IMR-90 (cell line): ENCODE measurements around the gene ARHGAP18. TPM values are rescaled to one million over a fixed set of nuclear protein-coding genes. Genes with fewer than 3 reads are reported as not detected.

Experiments used
- ATAC-seq: fragments of 200-7000 bp; cut with Tn5 transposase; 2 replicates; pipeline ENCODE4 v1.9.1; 2020; ENCODE audit warnings: low read depth, mild to moderate bottlenecking, moderate library complexity
- BruUV-seq: library from RNA; stranded (reverse); fragments of 400-500 nt; replicated peaks from 2 replicates; lab custom pipeline; 2021; lab: Mats Ljungman, UMichigan
- CTCF ChIA-PET: fragments of 300-600 bp; formaldehyde crosslinking; extraction: SDS; loops from one replicate; lab custom pipeline; 2021; ENCODE audit warnings: antibody characterized with exemption; lab: Yijun Ruan, JAX
- POLR2A ChIA-PET: fragments of 300-600 bp; sonication (Branson Sonifier 250); formaldehyde crosslinking; loops from one replicate; lab custom pipeline; 2022; ENCODE audit warnings: antibody characterized with exemption; ENCODE audit not compliant: unreplicated experiment; lab: Charles Lee
- DNase-seq: peaks from one replicate; pipeline ENCODE4 v3.0.0; 2013
- H2AFZ ChIP-seq: replicated peaks from 2 replicates; pipeline ENCODE3; 2013; ENCODE audit warnings: low read length, mild to moderate bottlenecking; ENCODE audit not compliant: poor library complexity
- H2AK5ac ChIP-seq: 2 replicates; pipeline ENCODE4 v1.6.1; 2013; ENCODE audit warnings: low read depth, low read length, inconsistent platforms
- H2AK9ac ChIP-seq: replicated peaks from 2 replicates; pipeline ENCODE3; 2013; ENCODE audit warnings: mild to moderate bottlenecking, low read depth, low read length, moderate library complexity; ENCODE audit not compliant: poor library complexity
- H2BK120ac ChIP-seq: 2 replicates; pipeline ENCODE4 v1.6.1; 2013; ENCODE audit warnings: low read depth, low read length, inconsistent platforms
- H2BK15ac ChIP-seq: 3 replicates; pipeline ENCODE4 v1.6.1; 2013; ENCODE audit warnings: low read depth, low read length, inconsistent platforms
- H2BK20ac ChIP-seq: 2 replicates; pipeline ENCODE4 v1.6.1; 2013; ENCODE audit warnings: low read depth, mild to moderate bottlenecking, inconsistent platforms, low read length, moderate library complexity
- H2BK5ac ChIP-seq: 2 replicates; pipeline ENCODE4 v1.6.1; 2013; ENCODE audit warnings: mild to moderate bottlenecking, low read depth, low read length, inconsistent platforms; ENCODE audit not compliant: poor library complexity, severe bottlenecking
- H3K14ac ChIP-seq: replicated peaks from 2 replicates; pipeline ENCODE4 v1.6.1; 2013; ENCODE audit warnings: low read depth, low read length, inconsistent platforms
- H3K18ac ChIP-seq: 2 replicates; pipeline ENCODE4 v1.6.1; 2013; ENCODE audit warnings: low read depth, low read length, control low read depth
- H3K23ac ChIP-seq: 2 replicates; pipeline ENCODE4 v1.6.1; 2013; ENCODE audit warnings: low read depth, low read length, inconsistent platforms
- H3K27ac ChIP-seq: 2 replicates; pipeline ENCODE4 v1.5.1; 2013; ENCODE audit warnings: mild to moderate bottlenecking, control low read depth, low read length; ENCODE audit not compliant: insufficient read depth
- H3K27me3 ChIP-seq: 2 replicates; pipeline ENCODE4 v1.6.1; 2013; ENCODE audit warnings: low read length; ENCODE audit not compliant: control insufficient read depth, insufficient read depth
- H3K36me3 ChIP-seq: 2 replicates; pipeline ENCODE4 v1.6.1; 2013; ENCODE audit warnings: low read length, mixed read lengths; ENCODE audit not compliant: control insufficient read depth, insufficient read depth
- H3K4ac ChIP-seq: 2 replicates; pipeline ENCODE4 v1.6.1; 2013; ENCODE audit warnings: low read depth, low read length, inconsistent platforms
- H3K4me1 ChIP-seq: 2 replicates; pipeline ENCODE4 v1.6.1; 2013; ENCODE audit warnings: low read length, mixed read lengths; ENCODE audit not compliant: control insufficient read depth, insufficient read depth
- H3K4me2 ChIP-seq: 2 replicates; pipeline ENCODE4 v1.6.1; 2013; ENCODE audit warnings: low read depth, mild to moderate bottlenecking, control low read depth, low read length, moderate library complexity
- H3K4me3 ChIP-seq: 2 replicates; pipeline ENCODE4 v1.5.1; 2013; ENCODE audit warnings: low read depth, mild to moderate bottlenecking, control low read depth, low read length, moderate library complexity; ENCODE audit not compliant: insufficient read depth
- H3K56ac ChIP-seq: 2 replicates; pipeline ENCODE4 v1.6.1; 2013; ENCODE audit warnings: low read length, inconsistent platforms; ENCODE audit not compliant: insufficient read depth; ENCODE audit errors: extremely low read depth
- H3K79me1 ChIP-seq, 2 experiments: 2 replicates each; pipeline ENCODE4 v1.6.1; 2013; ENCODE audit warnings: low read length in 2 of 2, inconsistent platforms in 1 of 2, low read depth in 1 of 2
- H3K9ac ChIP-seq: 2 replicates; pipeline ENCODE4 v1.6.1; 2013; ENCODE audit warnings: low read depth, low read length, control low read depth
- H3K9me1 ChIP-seq: 2 replicates; pipeline ENCODE4 v1.6.1; 2013; ENCODE audit warnings: low read length, inconsistent platforms; ENCODE audit not compliant: insufficient read depth
- H3K9me3 ChIP-seq: 2 replicates; pipeline ENCODE4 v1.6.1; 2013; ENCODE audit warnings: low read length; ENCODE audit not compliant: control insufficient read depth, insufficient read depth
- H4K20me1 ChIP-seq: 2 replicates; pipeline ENCODE4 v1.6.1; 2013; ENCODE audit warnings: low read length, inconsistent platforms; ENCODE audit not compliant: insufficient read depth
- H4K5ac ChIP-seq: 2 replicates; pipeline ENCODE4 v1.6.1; 2013; ENCODE audit warnings: mild to moderate bottlenecking, low read depth, low read length, control low read depth
- H4K8ac ChIP-seq, 2 experiments: 2 replicates each; pipeline ENCODE4 v1.6.1; 2013; ENCODE audit warnings: low read depth in 2 of 2, low read length in 2 of 2, control low read depth in 1 of 2, inconsistent platforms in 1 of 2
- H4K91ac ChIP-seq: 2 replicates; pipeline ENCODE4 v1.6.1; 2013; ENCODE audit warnings: low read depth, low read length, inconsistent platforms; ENCODE audit not compliant: insufficient read depth
- BHLHE40 ChIP-seq: fragments of 150-350 bp; IDR thresholded peaks from 2 replicates; pipeline ENCODE4 v1.6.1; 2016; ENCODE audit warnings: mild to moderate bottlenecking, low read depth, low read length
- CEBPB ChIP-seq: IDR thresholded peaks from 2 replicates; pipeline ENCODE4 v1.6.1; 2012; ENCODE audit warnings: low read depth, low read length, improper control_type of control experiment
- CHD1 ChIP-seq: IDR thresholded peaks from 2 replicates; pipeline ENCODE4 v1.6.1; 2012; ENCODE audit warnings: low read depth, low read length, improper control_type of control experiment
- FOS ChIP-seq: fragments of 150-350 bp; IDR thresholded peaks from 2 replicates; pipeline ENCODE4 v1.6.1; 2016; ENCODE audit warnings: low read depth, low read length
- WGBS, 2 experiments: methylation state at CpG; one replicate each; pipeline versions ENCODE4 v1.1.5 to v1.1.7; 2013; ENCODE audit warnings: missing lambda C conversion rate in 2 of 2; ENCODE audit not compliant: insufficient read length in 1 of 2; ENCODE audit errors: extremely low coverage in 2 of 2; 5-methylcytosine and 5-hydroxymethylcytosine counted together
- dilution Hi-C: fragments of 300-500 bp; cut with HindIII; formaldehyde crosslinking; loops from one replicate; pipeline ENCODE4 v1.14.3; 2018; ENCODE audit warnings: low sequenced_read_pairs; ENCODE audit not compliant: unreplicated experiment
- in situ Hi-C: fragments of 300-500 bp; cut with MboI; formaldehyde crosslinking; loops from 3 replicates; pipeline ENCODE4 v1.14.3; 2019; ENCODE audit warnings: low sequenced_read_pairs, inconsistent platforms, mixed read lengths
- intact Hi-C: fragments of 100-400 bp; cut with micrococcal nuclease; formaldehyde crosslinking; loops from 2 replicates; pipeline ENCODE4 v1.10.0; 2022
- polyA plus RNA-seq, 3 experiments: library from polyadenylated mRNA; depleted of rRNA; stranded (reverse); fragments of >200 nt; gene quantifications; 2 replicates each; pipeline ENCODE4 v1.2.3, GENCODE V29; 2012; ENCODE audit warnings: low replicate concordance in 1 of 3
- total RNA-seq: library from RNA; depleted of rRNA; stranded (reverse); fragments of >200 nt; gene quantifications from 2 replicates; pipeline ENCODE4 v1.2.3, GENCODE V29; 2012
- TF ChIP-seq, protein P1 (sequence below): fragments of 150-350 bp; IDR thresholded peaks from 2 replicates; pipeline ENCODE4 v1.6.1; 2017; ENCODE audit warnings: mild to moderate bottlenecking, antibody characterized with exemption, low read length, low read depth
- TF ChIP-seq, protein P2 (sequence below): conservative IDR thresholded peaks from 2 replicates; pipeline ENCODE4 v1.5.1; 2012; ENCODE audit warnings: mild to moderate bottlenecking, low read depth, low read length, improper control_type of control experiment
- TF ChIP-seq, protein P3 (sequence below): fragments of 150-350 bp; IDR thresholded peaks from 2 replicates; pipeline ENCODE4 v1.6.1; 2016; ENCODE audit warnings: low read depth, mild to moderate bottlenecking, low read length, moderate library complexity, borderline replicate concordance

Gene ARHGAP18
- total and polyA plus RNA-seq, 2 of the 4 experiments (the other 2 are of a cell fraction): 6.2 to 17.0 TPM

DNA sequence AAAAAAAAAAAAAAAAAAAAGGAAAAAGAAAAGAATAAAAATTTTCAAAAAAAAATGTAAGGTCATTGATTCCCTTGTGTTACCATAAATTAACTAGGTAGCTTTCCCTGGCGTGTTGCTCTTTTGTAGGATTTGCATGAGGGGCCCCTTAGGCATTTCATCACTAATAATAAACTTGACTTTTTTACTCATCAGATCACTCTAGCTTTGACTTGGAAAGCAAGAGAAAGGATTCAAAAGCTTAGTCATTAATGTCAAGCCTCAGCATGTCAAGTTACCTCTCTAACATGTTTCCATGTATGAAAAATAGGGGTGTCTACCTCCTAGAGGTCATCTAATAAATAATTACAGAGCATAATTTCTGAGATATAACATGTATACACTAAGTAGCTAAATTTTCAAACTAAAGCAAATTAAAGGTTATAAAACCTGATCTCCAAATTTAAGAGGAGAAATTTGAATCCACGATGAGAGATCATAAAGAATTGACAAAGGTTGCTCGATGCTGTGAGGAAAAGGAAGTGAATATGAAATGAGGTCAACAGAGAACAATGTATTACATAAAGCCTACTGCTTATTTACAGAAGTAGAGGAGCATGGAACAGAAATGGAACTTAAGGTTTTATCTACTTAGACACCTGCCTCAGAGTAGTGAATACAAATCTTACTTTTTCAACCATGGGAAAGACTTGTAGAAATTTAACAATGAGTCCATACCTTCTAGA lies 86.8 kb downstream of the ARHGAP18 start:
- Histone ChIP-seq H3K9me3 (no peaks in the 10 kb centered on the region), H3K14ac (no peak overlapping the region), H2AK5ac (no peak overlapping the region), H4K5ac (no peak overlapping the region), H3K36me3 (no peaks in the 10 kb centered on the region; the same call in 1 of the 2 replicates), H2BK5ac (no peak overlapping the region), H2AFZ (no peak overlapping the region), H3K79me1 (peaks cover 0 to 6% of the 10 kb centered on the region in 2 experiments; a peak in 2 of 4 replicates), H3K9ac (no peak overlapping the region), H3K4me3 (no peak overlapping the region), H3K4me2 (no peak overlapping the region), H3K27me3 (no peaks in the 10 kb centered on the region), H2BK15ac (no peak overlapping the region; the same call in 2 of the 3 replicates), H4K91ac (no peak overlapping the region), H4K20me1 (no peaks in the 10 kb centered on the region), H3K18ac (no peak overlapping the region), H3K27ac (no peak overlapping the region), H3K9me1 (peaks cover 2% of the 10 kb centered on the region; the same call in 1 of the 2 replicates), H3K4ac (no peak overlapping the region), H3K56ac (no peak overlapping the region), H2AK9ac (no peak overlapping the region), H3K4me1 (0 out of 2 replicates have a peak, but pooled peaks cover 1% of the 10 kb centered on the region), H2BK120ac (no peak overlapping the region), H3K23ac (no peak overlapping the region), H4K8ac (no peak overlapping the region), H2BK20ac (no peak overlapping the region)
- ChIA-PET POLR2A (no interaction called here), CTCF (no interaction called here)
- intact Hi-C loops: no loop called here
- WGBS, 2 experiments: no CpG with 5 or more reads among the region's 3 CpGs
- dilution Hi-C loops: no loop called here
- no peak for DNase-seq
- ATAC-seq: no peak
- BruUV-seq: TSS peak; percentile 25
- TF ChIP-seq BHLHE40: no peak
- TF ChIP-seq CHD1: no peak
- TF ChIP-seq, protein P1, sequence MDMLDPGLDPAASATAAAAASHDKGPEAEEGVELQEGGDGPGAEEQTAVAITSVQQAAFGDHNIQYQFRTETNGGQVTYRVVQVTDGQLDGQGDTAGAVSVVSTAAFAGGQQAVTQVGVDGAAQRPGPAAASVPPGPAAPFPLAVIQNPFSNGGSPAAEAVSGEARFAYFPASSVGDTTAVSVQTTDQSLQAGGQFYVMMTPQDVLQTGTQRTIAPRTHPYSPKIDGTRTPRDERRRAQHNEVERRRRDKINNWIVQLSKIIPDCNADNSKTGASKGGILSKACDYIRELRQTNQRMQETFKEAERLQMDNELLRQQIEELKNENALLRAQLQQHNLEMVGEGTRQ: no peak
- no peak for TF ChIP-seq CEBPB
- TF ChIP-seq, protein P2, sequence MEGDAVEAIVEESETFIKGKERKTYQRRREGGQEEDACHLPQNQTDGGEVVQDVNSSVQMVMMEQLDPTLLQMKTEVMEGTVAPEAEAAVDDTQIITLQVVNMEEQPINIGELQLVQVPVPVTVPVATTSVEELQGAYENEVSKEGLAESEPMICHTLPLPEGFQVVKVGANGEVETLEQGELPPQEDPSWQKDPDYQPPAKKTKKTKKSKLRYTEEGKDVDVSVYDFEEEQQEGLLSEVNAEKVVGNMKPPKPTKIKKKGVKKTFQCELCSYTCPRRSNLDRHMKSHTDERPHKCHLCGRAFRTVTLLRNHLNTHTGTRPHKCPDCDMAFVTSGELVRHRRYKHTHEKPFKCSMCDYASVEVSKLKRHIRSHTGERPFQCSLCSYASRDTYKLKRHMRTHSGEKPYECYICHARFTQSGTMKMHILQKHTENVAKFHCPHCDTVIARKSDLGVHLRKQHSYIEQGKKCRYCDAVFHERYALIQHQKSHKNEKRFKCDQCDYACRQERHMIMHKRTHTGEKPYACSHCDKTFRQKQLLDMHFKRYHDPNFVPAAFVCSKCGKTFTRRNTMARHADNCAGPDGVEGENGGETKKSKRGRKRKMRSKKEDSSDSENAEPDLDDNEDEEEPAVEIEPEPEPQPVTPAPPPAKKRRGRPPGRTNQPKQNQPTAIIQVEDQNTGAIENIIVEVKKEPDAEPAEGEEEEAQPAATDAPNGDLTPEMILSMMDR: no peak
- TF ChIP-seq, protein P3, sequence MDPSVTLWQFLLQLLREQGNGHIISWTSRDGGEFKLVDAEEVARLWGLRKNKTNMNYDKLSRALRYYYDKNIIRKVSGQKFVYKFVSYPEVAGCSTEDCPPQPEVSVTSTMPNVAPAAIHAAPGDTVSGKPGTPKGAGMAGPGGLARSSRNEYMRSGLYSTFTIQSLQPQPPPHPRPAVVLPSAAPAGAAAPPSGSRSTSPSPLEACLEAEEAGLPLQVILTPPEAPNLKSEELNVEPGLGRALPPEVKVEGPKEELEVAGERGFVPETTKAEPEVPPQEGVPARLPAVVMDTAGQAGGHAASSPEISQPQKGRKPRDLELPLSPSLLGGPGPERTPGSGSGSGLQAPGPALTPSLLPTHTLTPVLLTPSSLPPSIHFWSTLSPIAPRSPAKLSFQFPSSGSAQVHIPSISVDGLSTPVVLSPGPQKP: no peak
- no peak for TF ChIP-seq FOS
- in situ Hi-C loops: no loop called here
